PC-9 (cell line): Measurements from ENCODE around the gene MAN2C1.

Source experiments
- EZH2 ChIP-seq: fragments of 200-600 bp; sonication (generic); IDR thresholded peaks from 2 replicates; pipeline ENCODE4 v1.8.0; 2017; ENCODE audit warnings: antibody characterized with exemption, low read depth
- TF ChIP-seq, protein P1 (sequence below): fragments of 200-600 bp; sonication (generic); conservative IDR thresholded peaks from 2 replicates; pipeline ENCODE4 v1.6.1; 2017; ENCODE audit warnings: mixed run types, antibody characterized with exemption, mild to moderate bottlenecking, moderate library complexity

DNA sequence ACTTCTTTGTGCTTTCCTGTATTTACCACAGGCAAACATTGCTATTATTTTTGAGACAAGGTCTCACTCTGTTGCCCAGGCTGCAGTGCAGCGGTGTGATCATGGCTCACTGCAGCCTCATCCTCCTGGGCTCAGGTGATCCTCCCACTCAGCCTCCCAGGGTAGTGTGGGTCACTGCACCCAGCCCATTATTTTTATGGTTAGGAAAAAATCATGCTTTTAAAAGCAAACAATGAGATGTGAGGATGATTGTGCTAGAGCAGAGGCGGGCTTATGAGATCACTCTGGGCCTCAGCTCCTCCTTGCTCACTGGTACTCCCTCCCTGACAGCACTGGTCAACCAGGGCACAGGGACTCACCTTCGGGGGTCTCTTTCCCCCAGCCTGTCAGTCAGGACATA, 2.2 kb downstream of the MAN2C1 start:
- TF ChIP-seq, protein P1, sequence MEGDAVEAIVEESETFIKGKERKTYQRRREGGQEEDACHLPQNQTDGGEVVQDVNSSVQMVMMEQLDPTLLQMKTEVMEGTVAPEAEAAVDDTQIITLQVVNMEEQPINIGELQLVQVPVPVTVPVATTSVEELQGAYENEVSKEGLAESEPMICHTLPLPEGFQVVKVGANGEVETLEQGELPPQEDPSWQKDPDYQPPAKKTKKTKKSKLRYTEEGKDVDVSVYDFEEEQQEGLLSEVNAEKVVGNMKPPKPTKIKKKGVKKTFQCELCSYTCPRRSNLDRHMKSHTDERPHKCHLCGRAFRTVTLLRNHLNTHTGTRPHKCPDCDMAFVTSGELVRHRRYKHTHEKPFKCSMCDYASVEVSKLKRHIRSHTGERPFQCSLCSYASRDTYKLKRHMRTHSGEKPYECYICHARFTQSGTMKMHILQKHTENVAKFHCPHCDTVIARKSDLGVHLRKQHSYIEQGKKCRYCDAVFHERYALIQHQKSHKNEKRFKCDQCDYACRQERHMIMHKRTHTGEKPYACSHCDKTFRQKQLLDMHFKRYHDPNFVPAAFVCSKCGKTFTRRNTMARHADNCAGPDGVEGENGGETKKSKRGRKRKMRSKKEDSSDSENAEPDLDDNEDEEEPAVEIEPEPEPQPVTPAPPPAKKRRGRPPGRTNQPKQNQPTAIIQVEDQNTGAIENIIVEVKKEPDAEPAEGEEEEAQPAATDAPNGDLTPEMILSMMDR, result no peak
- TF ChIP-seq EZH2, result no peak
